GM20000 (cell line): Measurements from ENCODE around the gene MED26.

ENCODE experiments used
- DNase-seq: peaks from one replicate; pipeline ENCODE4 v3.0.0; 2012; ENCODE audit warnings: low spot score
- TF ChIP-seq, protein P1 (sequence below): IDR thresholded peaks from 2 replicates; pipeline ENCODE4 v1.5.1; 2012; ENCODE audit warnings: mild to moderate bottlenecking, control low read depth; ENCODE audit errors: extremely low read depth, missing control alignments

The MED26 gene

DNA sequence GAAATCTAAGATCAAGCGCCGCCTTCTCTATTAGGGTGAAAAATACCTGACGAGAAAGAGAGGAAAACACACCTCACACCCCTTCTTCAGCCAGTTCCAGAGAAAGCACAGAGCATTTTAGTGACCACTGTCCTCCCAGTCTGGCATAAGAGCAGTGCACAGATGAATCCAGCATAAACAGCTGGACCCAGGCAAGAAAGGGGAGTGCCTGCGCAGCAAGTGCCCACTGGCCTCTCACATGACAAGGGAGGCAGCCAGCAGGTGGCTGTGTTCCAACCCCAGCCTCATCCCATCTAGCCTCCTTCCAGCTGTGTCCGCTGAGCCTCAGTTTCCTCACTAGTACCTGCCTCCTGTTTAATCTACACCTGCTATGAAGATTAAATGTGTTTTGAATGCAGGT lies 8.0 kb downstream of the MED26 start:
- TF ChIP-seq, protein P1, sequence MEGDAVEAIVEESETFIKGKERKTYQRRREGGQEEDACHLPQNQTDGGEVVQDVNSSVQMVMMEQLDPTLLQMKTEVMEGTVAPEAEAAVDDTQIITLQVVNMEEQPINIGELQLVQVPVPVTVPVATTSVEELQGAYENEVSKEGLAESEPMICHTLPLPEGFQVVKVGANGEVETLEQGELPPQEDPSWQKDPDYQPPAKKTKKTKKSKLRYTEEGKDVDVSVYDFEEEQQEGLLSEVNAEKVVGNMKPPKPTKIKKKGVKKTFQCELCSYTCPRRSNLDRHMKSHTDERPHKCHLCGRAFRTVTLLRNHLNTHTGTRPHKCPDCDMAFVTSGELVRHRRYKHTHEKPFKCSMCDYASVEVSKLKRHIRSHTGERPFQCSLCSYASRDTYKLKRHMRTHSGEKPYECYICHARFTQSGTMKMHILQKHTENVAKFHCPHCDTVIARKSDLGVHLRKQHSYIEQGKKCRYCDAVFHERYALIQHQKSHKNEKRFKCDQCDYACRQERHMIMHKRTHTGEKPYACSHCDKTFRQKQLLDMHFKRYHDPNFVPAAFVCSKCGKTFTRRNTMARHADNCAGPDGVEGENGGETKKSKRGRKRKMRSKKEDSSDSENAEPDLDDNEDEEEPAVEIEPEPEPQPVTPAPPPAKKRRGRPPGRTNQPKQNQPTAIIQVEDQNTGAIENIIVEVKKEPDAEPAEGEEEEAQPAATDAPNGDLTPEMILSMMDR: no peak
- no peak for DNase-seq

DNA sequence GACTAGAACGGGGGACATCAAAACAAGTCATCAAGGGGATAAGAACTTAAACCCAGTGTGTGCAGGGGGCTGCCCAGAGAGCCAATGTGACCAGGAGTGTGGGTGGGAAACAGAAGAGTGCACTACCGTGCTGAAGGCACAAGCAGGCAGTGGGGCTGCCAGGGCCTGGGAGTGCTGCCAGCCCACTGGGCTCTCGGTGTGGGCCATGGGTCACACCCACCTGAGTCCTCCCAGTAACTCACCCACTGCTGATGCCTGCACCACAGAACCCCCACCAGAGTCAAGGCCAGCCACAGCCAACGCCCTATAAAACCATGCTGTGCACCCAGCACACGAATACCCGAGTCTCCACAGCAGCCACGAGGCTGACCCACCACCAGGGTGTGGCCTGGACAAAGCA lies 8.5 kb downstream of the MED26 start:
- TF ChIP-seq, protein P1: no peak
- no peak for DNase-seq

- DNase-seq: no peak
- TF ChIP-seq, protein P1: no peak
Measured at GRCh38 chr19:16618248-16618647, 9.8 kb downstream of the MED26 start.

GRCh38 chr19:16615808-16616207 lies 12.2 kb downstream of the MED26 start:
- TF ChIP-seq, protein P1: no peak
- no peak for DNase-seq

DNA sequence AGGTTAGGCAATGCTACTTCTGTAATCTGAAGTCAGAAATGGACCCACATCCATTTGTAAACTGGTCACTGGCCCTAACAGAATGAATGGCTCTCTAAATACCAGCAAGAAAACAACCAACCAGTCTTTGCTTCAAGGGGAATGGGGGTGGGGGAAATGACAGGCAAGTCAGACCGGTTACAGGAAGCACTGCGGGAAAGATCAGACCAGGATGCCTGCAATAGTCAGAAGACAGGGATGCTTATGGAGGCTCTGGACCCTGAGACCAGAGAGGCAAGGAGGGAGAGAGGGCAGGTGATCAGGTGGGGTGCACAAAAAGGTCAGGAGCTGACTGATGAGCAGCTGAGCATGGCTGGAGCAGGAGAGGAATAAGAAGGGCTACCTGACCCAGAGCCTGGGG lies 13.1 kb downstream of the MED26 start:
- TF ChIP-seq, protein P1: no peak
- no peak for DNase-seq

GRCh38 chr19:16613841-16614240 lies 14.2 kb downstream of the MED26 start:
- TF ChIP-seq, protein P1: no peak
- no peak for DNase-seq

DNA sequence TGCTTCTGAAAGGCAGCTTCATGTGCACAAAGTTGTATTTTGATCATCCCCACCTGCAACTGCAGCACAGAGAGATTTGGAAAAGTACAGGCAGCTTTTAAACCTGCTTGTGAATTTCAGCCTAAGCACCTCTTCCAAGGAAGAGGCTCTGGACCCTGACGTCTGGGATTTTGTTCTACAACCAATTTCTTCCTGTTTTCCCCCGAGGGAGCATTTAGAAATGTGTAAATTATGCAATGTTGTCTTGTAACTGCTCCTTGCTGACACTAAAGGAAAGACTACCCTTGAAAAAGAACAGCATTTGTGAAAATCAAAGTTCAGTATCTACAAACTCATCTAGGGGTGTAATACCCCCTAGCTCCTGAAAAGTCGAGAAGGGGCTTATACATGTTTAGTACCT lies 15.4 kb downstream of the MED26 start:
- TF ChIP-seq, protein P1: no peak
- no peak for DNase-seq
